GM18519 (cell line): ENCODE measurements around the gene SRRM4.

Experiments
- ATAC-seq: cut with Tn5 transposase; IDR thresholded peaks from one replicate; pipeline ENCODE4 v1.9.1; 2021; ENCODE audit warnings: mild to moderate bottlenecking, moderate library complexity; ENCODE audit not compliant: unreplicated experiment, low FRiP score

The SRRM4 gene

GRCh38 chr12:119157528-119157927 is 176.2 kb downstream of the SRRM4 start:
- no peak for ATAC-seq

DNA sequence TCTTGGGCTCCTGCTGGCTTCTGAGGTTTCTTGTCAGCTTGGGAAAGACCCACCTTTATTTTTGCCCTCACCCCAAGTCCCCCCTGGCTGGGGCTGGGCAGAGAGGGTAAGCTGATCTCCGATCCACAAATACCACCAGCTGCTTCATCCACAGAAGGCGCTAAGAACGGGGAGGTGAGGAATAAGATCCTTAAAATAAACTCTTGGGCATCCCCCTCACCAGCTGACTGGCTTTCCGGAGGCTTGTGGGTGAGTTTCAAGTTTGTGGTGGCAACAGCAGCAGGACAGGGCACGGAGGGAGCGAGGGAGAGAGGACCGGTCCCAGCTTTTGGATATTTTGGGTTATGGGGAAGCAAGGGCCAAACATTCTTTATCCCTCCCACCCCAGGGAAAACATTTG is 176.6 kb downstream of the SRRM4 start:
- ATAC-seq: no peak

GRCh38 chr12:119158402-119158801 is 177.1 kb downstream of the SRRM4 start:
- no peak for ATAC-seq

- no peak for ATAC-seq
These were observed 178.5 kb downstream of the SRRM4 start for GRCh38 chr12:119159844-119160243.

DNA sequence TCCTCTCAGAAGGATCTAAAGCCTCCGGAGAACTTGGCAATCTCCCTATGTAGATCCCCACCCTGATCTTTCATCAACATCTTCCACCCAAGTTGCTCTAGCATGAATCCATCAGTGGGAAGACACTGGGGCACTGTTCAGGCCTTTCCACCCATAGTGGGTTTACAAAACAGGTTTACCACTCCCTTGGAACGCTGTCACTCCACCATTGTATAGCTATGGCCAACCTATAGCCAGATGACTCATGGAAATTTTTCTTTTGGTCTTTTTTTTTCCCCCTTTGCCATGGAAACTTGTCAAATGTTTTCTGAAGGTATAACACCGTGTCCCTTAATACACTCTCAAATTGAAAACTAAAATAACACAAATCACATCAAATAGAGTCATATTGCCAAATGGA is 186.6 kb downstream of the SRRM4 start:
- no peak for ATAC-seq

DNA sequence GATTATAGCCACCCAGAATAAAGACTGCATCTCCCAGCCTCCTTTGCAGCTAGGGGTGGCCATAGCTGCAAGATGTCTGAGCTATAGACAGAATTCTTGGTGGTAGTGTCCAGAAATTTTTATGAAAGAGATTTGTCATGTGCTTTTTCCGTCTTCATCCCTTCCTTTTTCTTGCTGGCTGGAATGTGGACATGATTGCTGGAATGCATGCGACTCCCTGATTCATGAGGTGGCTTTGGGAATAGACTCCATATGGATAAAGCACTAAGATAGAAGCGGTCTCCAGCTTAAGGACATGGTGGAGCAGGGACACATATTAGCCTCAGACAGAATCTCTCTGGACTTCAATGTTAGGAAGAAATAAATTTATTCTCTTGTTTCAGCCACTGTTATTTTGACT is 187.4 kb downstream of the SRRM4 start:
- ATAC-seq: no peak

DNA sequence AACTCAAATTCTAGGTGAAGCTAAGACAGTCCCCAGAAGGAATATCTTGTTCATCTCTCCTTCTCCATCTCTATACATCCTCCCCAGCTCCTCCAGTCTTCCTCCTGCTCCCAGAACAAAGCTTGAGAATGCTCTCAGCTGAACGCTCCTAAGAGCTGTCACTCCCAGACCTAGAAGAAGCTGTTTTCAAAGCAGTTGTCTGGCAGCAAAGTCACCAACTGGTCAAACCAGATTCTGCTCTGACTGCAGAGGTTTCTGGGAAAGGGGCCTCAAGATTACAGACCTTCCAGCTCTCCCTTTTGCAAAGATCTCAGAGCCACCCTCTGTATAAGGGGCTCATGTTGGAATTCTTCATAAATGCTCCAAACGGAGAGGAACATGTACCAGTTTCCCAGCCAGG is 187.8 kb downstream of the SRRM4 start:
- no peak for ATAC-seq

DNA sequence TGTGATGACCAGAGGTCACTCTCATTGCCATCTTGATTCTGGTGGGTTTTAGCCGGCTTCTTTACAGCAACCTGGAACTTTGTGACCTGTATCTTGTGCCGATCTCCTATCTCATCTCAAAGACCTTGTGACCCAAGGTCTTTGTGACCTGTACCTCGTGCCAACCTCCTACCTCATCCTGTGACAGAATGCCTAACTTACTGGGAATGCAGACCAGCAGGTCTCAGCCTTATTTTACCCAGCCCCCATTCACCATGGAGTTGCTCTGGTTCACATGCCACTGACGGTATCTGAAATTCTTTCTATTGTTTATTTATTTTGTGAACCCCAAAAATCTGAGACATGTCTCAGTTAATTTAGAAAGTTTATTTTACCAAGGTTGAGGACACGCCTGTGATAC is 189.9 kb downstream of the SRRM4 start:
- ATAC-seq: no peak

DNA sequence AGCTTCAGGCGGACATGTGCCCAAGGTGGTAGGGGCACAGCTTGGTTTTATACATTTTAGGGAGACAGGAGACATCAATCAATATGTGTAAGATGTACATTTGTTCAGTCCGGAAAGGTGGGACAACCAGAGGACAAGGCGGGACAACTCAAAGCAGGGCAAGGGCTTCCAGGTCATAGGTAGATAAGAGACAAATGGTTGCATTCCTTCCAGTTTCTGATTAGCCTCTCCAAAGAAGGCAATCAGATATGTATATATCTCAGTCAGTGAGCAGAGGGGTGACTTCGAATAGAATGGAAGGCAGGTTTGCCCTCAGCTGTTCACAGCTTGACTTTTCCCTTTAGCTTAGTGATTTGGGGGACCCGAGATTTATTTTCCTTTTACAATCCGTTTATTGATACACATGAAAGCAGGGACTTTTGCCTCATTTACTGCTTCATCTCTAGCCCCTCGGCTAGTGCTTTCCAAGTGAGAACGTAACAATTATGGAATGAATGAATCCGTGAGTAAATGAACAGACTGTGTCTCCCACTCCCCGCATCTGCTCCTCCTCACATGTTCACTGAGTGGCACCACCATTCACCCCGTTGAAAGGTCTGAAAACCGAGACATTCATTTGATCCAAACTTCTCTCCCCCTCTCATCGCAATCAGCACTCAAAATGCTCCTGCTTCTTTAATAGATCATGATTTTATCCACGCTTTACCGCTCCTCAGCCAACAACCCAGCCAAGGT is 190.5 kb downstream of the SRRM4 start:
- ATAC-seq: no peak

GRCh38 chr12:119175081-119175480 is 193.7 kb downstream of the SRRM4 start:
- ATAC-seq: no peak

- no peak for ATAC-seq
These were observed 195.1 kb downstream of the SRRM4 start for GRCh38 chr12:119176267-119177055.

- no peak for ATAC-seq
These were observed 195.7 kb downstream of the SRRM4 start for GRCh38 chr12:119177056-119177325.

DNA sequence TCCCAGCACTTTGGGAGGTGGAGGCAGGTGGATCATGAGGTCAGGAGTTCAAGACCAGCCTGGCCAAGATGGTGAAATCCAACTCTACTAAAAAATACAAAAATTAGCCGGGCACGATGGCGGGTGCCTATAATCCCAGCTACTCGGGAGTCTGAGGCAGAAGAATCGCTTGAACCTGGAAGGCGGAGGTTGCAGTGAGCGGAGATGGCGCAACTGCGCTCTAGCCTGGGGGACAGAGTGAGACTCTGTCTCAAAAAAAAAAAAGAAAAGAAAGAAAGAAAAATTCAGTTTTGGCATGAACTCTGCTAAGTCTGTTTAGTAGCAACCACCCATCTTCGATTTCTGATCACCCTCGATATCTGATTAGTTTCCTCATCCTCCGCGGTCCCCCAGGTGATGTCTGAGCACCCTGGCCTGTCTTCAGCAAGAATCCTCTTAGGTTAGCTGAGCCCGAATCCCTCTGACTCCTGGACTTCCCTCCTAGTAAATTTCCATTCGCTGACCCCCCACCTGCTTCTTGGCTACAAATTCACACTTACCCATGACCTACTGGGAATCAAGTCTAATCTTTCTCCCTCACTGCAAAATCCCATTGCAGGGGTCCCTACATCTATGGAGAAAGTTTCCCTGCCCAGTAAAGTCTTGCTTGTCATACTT is 196.5 kb downstream of the SRRM4 start:
- no peak for ATAC-seq

GRCh38 chr12:119178544-119179334 is 197.4 kb downstream of the SRRM4 start, which contains the start of gene HSPB8:
HSPB8 (plus strand) TSS chr12:119178931; CDS start chr12:119179313, 382 bp downstream.
- ATAC-seq: no peak

- no peak for ATAC-seq
These were observed 198.1 kb downstream of the SRRM4 start for GRCh38 chr12:119179335-119180021.

DNA sequence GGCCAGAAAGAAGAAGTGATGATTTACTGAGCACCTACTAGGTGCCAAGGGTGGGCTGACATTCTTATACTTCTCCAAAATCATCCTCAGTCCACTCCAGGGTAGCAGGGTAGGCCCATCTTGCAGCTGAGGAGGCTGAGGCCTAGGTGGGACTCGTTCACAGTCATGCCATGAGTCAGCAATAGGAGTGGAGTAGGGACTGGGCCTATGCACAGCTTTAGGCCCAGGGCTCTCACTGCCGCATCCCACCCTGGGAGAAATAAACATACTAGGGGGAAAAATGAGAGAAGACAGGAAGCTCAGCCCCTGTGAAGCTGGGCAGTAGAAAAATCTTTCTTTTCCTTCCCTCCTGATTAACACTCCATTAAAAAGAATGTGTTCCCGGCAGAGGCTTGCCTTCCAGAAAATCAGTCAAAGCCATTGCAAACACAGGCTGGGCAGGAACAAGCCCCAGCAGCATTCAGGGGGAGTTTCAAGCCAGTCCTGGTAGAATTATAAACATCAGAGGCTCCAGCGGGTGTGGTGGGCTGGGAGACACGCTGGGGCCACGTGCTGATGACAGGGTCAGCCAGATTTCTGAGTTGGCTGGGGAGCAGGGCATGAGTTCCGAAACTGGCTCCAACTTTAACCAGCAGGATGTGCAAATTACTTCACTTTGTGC is 199.2 kb downstream of the SRRM4 start:
- no peak for ATAC-seq

DNA sequence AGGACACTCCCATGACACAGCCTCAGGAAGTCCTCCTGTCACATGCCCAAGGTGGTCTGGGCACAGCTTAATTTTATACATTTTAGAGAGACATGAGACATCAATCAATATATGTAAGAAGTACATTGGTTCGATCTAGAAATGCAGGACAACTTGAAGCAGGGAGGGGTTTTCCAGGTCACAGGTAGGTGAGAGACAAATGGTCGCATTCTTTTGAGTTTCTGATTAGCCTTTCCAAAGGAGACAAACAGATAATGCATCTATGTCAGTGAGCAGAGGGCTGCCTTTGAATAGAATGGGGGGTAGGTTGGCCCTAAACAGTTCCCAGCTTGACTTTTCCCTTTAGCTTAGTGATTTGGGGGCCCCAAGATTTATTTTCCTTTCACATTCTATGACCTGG is 199.9 kb downstream of the SRRM4 start:
- ATAC-seq: no peak

DNA sequence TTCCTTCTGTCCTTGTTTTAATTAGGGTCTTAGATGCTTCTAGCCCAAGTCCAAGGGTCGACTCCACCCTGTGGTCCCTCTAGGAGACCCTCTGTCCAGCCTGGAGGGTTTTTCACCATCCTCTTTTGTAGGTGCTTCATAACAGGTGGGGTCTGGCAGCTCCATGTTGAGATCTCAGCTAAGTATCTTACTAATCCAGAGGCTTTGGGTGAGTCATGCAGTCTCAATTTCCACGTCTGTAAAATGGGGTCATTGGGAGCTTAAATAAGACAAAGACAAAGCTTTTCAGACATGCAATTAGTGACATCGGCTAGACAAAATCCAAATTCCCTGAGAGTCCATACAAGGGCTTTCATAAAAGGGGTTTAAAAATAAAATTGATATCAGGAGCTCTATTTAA is 200.6 kb downstream of the SRRM4 start:
- ATAC-seq: no peak

- ATAC-seq: no peak
These were observed 201.6 kb downstream of the SRRM4 start for GRCh38 chr12:119182701-119183493.
